A673 (cell line): ENCODE measurements around the gene FAM114A1.

Experiments used
- CTCF ChIP-seq: fragments of 300-800, 200-600 bp; sonication (generic); conservative IDR thresholded peaks from 2 replicates; pipeline ENCODE4 v1.5.1; 2017; ENCODE audit warnings: low read depth, mild to moderate bottlenecking, antibody characterized with exemption, low read length, moderate library complexity, mixed read lengths
- EZH2 ChIP-seq: fragments of 200-600 bp; sonication (generic); IDR thresholded peaks from 2 replicates; pipeline ENCODE4 v1.6.1; 2017; ENCODE audit warnings: borderline replicate concordance, low read depth, mild to moderate bottlenecking, mixed read lengths, antibody characterized with exemption, low read length; ENCODE audit not compliant: poor library complexity, severe bottlenecking

- TF ChIP-seq CTCF (no peak), EZH2 (no peak)
Observed at GRCh38 chr4:38869511-38869910, 1.9 kb downstream of the FAM114A1 start.
